ENCODE results near the gene SRSF3. TPM values are rescaled to one million over a fixed set of nuclear protein-coding genes. Genes with fewer than 3 reads are reported as not detected.

SRSF3 gene
- 867 TPM for polyA plus RNA-seq (2012; ENCODE audit: insufficient read depth, insufficient read length)

- peak; percentile 97 for DNase-seq (ENCODE audit: low read depth, low spot score)
- H3K4me3 ChIP-seq (ENCODE audit: low read length) = peak within 1 kb of the TSS; percentile 100
Observed at GRCh38 chr6:36594029-36594815, at the start of gene SRSF3. TSS of gene SRSF3 (plus strand) at chr6:36594362. CDS start at chr6:36596763, 2,401 bp downstream.

DNA sequence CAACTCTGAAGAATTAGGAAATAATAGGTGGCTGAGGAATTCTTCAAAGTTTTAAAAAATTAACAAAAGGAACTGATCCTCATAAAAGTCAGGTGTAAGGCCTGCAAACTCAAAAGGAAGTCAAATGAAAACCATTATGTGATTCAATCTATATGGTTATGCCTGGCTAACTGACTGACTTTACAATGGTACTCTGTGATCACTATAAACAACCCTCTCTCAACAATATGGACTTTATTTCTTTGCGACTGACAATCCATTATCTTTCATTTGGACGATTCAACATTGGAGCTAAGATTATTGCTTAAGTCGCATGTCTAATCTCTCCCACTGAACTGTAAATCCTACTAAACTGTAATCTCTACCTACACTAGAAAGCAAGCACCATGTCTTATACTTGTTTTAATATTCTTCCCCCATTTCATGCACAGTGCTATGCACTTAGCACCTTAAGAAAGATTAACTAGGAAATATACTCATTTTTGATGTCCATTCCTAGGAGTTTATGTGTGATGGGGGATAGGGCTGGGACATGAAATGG lies 48.3 kb upstream of the SRSF3 start:
- DNase-seq (ENCODE audit: low read depth, low spot score) = no peak

DNA sequence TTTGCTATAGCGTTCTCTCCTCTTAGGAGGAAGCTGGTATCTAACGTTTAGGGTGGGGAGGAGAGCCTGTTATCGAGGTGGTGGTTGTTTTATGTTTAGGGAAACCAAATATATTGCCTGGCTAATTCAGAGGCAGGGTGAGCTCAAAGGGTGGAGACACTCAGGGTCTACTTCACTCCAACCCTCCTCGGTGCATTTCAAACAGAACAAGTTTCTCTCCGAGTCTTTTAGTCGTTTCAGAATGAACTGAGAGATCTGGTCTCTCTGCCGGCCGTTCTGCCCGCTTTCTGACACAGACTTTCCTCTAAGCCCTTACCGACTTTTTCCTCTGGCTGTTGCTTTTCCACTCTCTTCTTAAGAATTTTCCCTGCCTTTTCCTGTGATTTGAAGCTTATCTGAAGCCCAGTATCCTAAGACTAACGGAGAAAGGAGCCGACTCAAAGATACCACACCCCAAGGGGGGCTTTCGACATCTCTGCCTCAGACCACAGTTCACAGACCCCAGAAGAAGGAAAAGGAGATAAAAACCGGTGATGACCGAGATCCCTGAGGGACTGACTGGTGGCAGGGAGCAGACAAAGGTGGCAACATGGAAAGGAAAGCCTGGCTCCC lies 47.7 kb upstream of the SRSF3 start:
- peak overlapping the region; percentile 76 for H3K4me3 ChIP-seq (ENCODE audit: low read length)
- DNase-seq (ENCODE audit: low read depth, low spot score) = no peak

More for the DNA sequence above, 48.3 kb upstream of the SRSF3 start:
- H3K4me3 ChIP-seq (ENCODE audit: low read length) = peak overlapping the region; percentile 76

DNA sequence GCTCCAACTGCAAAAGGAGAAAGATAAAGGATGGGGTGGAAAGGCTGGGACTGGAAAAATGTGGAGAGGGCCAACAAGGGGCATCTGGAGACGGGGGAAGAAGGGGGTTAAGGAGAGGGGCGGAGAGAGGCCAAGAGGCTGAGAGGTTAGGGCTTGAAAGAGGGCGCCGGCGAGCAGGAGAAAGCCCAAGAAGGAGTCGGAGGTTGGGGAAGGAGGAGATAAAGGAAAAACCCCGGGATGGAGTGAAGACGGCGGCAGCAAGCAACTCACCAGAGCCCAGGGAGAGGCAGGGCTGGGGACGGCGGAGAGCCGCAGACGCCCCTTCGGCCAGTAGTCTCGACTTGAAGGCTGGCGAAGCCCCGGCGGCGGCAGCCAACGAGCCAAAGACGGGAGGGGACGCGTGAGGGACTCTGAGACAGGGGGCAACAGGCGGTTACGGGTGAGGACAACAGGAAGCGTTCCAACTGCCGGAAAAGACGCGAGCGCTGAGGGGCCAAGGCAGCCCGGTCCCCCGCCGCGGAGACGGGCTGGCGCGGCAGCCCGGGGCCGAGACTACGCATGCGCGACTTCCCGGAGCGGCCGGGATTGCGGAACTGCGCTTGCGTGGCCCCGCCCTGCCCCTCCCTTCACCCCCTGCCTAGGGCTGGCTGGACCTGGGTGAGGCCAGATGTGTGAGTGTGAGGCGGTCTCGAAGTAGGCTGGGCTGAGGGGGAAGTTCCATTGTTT lies 47.1 kb upstream of the SRSF3 start, which contains the start of gene STK38:
Gene STK38, minus strand, starts transcription at position 560 of the 726 bp plus-strand sequence. CDS start 7,277 bp downstream, outside the sequence.
- H3K4me3 ChIP-seq (ENCODE audit: low read length) = peak within 1 kb of the TSS; percentile 76
- peak; percentile 80 for DNase-seq (ENCODE audit: low read depth, low spot score)

DNA sequence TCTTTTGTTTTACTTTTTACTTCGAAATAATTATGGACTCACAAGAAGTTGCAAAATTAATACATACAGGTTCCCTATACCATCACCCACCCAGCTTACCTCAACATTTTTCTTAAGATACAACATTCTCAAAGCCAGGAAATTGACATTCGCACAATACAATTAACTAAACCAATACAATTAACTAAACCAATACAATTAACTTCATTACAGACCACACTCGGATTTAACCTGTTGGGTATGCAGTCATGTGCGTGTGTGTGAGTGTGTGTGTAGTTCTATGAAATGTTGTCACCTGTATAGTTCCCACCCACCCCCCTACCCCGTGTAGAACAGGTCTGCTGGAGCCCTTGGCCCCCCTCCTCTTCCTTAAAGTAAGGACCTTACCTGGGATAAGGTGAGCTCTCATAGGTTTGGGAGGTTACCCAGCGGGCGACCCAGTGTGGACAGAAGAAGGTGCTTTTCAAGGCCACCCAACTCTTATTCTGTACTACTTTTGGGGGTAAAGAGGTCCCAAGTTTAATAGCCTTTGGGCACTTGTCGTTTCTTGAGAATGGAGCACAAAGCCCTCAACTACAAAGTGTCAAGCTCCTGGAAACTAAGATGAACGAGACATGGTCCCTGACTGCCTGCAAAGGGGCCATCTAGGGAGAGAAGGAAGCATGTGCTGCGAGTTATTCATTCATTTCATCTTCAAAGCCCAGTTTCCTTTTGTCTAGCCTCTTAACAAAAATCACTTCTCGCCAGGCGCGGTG lies 46.3 kb upstream of the SRSF3 start:
- DNase-seq (ENCODE audit: low read depth, low spot score) = no peak
- peak overlapping the region; percentile 76 for H3K4me3 ChIP-seq (ENCODE audit: low read length)

DNA sequence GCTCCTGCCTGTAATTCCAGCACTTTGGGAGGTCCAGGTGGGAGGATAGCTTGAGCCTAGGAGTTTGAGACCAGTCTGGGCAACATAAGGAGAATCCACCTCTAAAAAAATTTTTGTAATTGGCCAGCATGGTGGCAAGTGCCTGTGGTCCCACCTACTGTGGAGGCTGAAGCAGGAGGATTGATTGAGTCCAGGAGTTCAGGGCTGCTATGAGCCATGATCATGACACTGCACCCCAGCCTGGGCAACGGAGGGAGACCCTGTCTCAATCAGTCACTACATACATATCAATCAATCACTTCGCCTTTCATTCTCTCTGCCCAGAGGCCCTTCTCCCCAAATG lies 45.8 kb upstream of the SRSF3 start:
- no peak for DNase-seq (ENCODE audit: low read depth, low spot score)

DNA sequence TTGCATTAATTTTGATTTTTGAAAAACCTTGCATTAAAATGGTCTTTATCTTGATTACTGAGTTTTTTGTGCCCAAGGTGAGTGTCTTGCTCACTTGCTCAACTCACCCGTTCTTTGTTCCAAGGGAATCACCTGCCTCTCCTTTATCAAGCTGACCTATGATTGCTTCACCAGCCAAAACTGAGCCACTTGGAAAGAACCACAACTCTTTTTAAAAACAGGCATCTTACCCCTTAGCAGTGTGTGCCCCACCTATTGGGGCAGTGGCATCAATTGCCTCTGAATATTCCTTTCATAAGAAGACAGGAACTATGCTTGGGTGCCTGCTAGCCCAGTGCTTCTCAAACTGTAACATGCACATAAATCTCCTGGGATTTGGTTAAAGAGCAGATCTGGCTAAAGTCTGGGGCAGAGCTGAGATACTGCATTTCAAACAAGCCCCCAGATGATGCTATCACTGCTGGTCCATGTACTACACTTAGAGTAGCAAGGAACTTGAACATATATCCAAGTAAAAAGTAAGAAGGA lies 43.6 kb upstream of the SRSF3 start:
- no peak overlapping the region for H3K4me3 ChIP-seq (ENCODE audit: low read length)
- DNase-seq (ENCODE audit: low read depth, low spot score) = no peak

More for the DNA sequence above, 45.8 kb upstream of the SRSF3 start:
- no peak overlapping the region for H3K4me3 ChIP-seq (ENCODE audit: low read length)

GRCh38 chr6:36555750-36556252 lies 38.4 kb upstream of the SRSF3 start:
- no peak overlapping the region for H3K4me3 ChIP-seq (ENCODE audit: low read length)
- DNase-seq (ENCODE audit: low read depth, low spot score) = no peak

DNA sequence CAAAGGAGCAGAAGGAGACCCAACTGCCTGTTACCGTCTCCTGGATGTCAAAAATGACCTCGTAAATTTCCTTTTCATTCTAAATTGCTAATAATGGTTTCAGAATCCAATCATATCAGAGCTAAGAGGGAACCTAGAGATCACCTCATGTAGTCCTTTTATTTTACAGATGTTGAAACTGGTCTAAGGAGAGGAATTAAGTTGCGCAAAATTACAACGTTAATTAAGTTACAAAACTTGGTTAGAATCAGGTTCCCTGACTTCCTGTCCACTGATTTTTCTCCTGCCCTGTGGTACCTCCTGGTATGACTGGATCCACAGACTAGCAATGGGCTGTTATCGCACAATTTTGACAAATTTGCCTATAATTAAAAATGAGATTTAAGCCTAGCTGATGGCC lies 37.9 kb upstream of the SRSF3 start:
- H3K4me3 ChIP-seq (ENCODE audit: low read length) = no peak overlapping the region
- DNase-seq (ENCODE audit: low read depth, low spot score) = no peak

GRCh38 chr6:36559011-36559793 lies 35.0 kb upstream of the SRSF3 start:
- DNase-seq (ENCODE audit: low read depth, low spot score) = no peak

DNA sequence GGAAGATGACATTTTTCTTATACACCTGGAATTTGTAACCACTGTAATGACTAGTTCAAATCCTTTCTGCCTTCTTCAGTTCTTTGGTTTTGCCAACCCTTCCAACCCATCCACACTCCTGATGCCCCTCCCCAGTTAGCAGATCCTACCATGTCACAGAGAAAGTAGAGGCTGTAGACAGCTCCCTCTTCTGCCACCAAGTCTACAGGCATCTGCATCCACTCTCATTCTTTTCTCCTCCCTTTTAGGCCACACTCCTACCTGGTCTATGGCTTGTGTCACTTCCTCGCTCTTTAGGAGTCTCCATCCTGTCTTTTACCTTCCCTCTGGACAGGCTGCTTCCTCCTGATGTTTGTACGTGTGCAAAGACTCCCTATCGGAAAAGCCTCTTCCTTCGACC lies 33.3 kb upstream of the SRSF3 start:
- no peak overlapping the region for H3K4me3 ChIP-seq (ENCODE audit: low read length)
- DNase-seq (ENCODE audit: low read depth, low spot score) = no peak

More at GRCh38 chr6:36559011-36559793, 35.0 kb upstream of the SRSF3 start:
- no peak overlapping the region for H3K4me3 ChIP-seq (ENCODE audit: low read length)

- no peak for DNase-seq (ENCODE audit: low read depth, low spot score)
- no peak overlapping the region for H3K4me3 ChIP-seq (ENCODE audit: low read length)
Observed at GRCh38 chr6:36563237-36563927, 30.8 kb upstream of the SRSF3 start.

DNA sequence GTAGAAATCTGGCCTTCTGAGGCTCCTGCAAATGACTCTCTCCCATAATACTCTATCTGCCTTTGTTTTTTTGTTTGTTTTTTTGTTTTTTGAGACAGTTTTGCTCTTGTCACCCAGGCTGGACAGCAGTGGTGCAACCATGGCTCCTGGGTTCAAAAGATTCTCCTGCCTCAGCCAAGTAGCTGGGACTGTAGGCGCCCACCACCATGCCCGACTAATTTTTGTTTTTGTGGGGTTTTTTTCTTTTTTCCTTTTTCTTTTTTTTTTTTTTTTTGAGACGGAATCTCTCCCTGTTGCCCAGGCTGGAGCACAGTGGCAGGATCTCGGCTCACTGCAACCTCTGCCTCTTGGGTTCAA lies 30.3 kb upstream of the SRSF3 start:
- no peak overlapping the region for H3K4me3 ChIP-seq (ENCODE audit: low read length)
- DNase-seq (ENCODE audit: low read depth, low spot score) = no peak

DNA sequence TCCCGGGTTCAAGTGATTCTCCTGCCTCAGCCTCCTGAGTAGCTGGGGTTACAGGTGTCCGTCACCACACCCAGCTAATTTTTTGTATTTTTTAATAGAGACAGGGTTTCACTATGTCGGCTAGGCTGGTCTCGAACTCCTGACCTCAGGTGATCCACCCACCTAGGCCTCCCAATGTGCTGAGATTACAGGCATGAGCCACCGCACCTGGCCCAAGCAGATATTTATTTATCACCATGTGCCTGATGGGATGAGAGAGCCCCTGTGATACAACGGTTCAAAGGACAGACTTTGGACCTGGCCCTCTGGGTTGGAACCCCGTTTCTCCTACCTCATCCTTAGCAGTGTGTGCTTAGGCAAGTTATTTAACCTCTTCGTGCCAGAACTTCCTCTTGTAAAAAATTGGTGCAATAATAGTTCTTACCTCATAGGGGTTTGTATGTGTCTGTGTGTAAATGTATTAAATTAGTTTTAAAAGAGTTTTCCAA lies 27.7 kb upstream of the SRSF3 start:
- DNase-seq (ENCODE audit: low read depth, low spot score) = no peak
- no peak overlapping the region for H3K4me3 ChIP-seq (ENCODE audit: low read length)

GRCh38 chr6:36570264-36570663 lies 23.9 kb upstream of the SRSF3 start:
- H3K4me3 ChIP-seq (ENCODE audit: low read length) = no peak overlapping the region
- DNase-seq (ENCODE audit: low read depth, low spot score) = no peak

- no peak for DNase-seq (ENCODE audit: low read depth, low spot score)
- H3K4me3 ChIP-seq (ENCODE audit: low read length) = no peak overlapping the region
Observed at GRCh38 chr6:36571122-36572043, 22.8 kb upstream of the SRSF3 start.

Data from Jurkat, Clone E6-1 (cell line).